Left lung (tissue), 10 donors: ENCODE data around the gene UBIAD1. TPM values are rescaled to one million over a fixed set of nuclear protein-coding genes. Genes with fewer than 3 reads are reported as not detected.

ENCODE experiments used
- ATAC-seq: fragments of 200-7000 bp; cut with Tn5 transposase; one replicate; pipeline ENCODE4 v1.9.1; 2020; ENCODE audit warnings: moderate library complexity
- DNase-seq, 4 donors: peaks; one replicate each; pipeline ENCODE4 v3.0.0-alpha.2; 2013 to 2020
- H3K27ac ChIP-seq, 2 donors: fragments of 200-600 bp; sonication (generic) in 1 of 2; one replicate each; pipeline versions ENCODE4 v1.5.0 to v1.8.0; 2020 to 2021
- H3K27me3 ChIP-seq, 2 donors: fragments of 200-600 bp; sonication (generic) in 1 of 2; one replicate each; pipeline versions ENCODE4 v1.5.0 to v1.8.0; 2020 to 2021
- H3K36me3 ChIP-seq, 2 donors: fragments of 200-600 bp; sonication (generic) in 1 of 2; one replicate each; pipeline versions ENCODE4 v1.5.0 to v1.8.0; 2020 to 2021
- H3K4me1 ChIP-seq, 2 donors: fragments of 200-600 bp; one replicate each; pipeline ENCODE4 v1.8.0; 2021
- H3K4me3 ChIP-seq, 2 donors: fragments of 200-600 bp; sonication (generic) in 1 of 2; one replicate each; pipeline versions ENCODE4 v1.5.0 to v1.8.0; 2020 to 2021; ENCODE audit warnings: mild to moderate bottlenecking in 1 of 2
- H3K9me3 ChIP-seq, 2 donors: fragments of 200-600 bp; sonication (generic) in 1 of 2; one replicate each; pipeline versions ENCODE4 v1.5.0 to v1.8.0; 2020 to 2021
- intact Hi-C, 2 donors: fragments of 100-400 bp; cut with DNase I; formaldehyde crosslinking; loops; one replicate each; pipeline versions ENCODE4 v1.11.2 to v1.14.2; 2022
- polyA plus RNA-seq, 6 donors: library from polyadenylated mRNA; unstranded; fragments of 120-200 nt; gene quantifications; one replicate each; pipeline ENCODE4 v1.2.1, GENCODE V29; 2013; ENCODE audit not compliant: insufficient read length in 6 of 6
- total RNA-seq, 2 donors: library from RNA; stranded (reverse); fragmentation: NEBNext Ultra II Directional; extraction: Animal tissue kit (Norgen Biotek cat#: 25700); gene quantifications; one replicate each; pipeline ENCODE4 v1.2.1, GENCODE V29; 2021
- TF ChIP-seq, protein P1 (sequence below), 2 donors: fragments of 200-600 bp; sonication (generic) in 1 of 2; IDR thresholded peaks; one replicate each; pipeline versions ENCODE4 v1.5.0 to v1.8.0; 2021; ENCODE audit warnings: antibody characterized with exemption in 2 of 2
- donor health status: DM: no; HTN: yes; CAD: no.
- donor health status: DM: no; HTN: no; CAD: no.

UBIAD1 gene
- total and polyA plus RNA-seq, 8 donors, result 9.3 to 19.4 (median 16.7) TPM

DNA sequence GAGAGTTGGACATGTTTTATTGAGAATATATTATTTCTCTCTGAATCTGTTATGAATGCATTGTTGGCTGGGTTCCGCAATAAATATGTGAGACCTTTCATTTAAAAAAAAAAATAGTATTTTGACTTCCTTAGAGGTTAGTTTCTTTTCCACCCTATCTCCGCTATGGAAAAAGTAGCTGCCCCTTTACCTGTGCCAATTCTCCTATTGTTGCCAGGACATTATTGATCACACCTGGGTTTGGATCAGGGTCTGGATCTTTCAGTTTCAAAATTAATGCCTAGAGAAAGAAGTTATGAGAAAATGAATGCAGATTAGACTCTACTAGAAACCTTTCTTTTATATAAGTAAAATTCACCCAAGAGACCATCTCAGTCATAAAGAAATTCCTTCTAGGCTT lies 39.8 kb upstream of the UBIAD1 start:
- Histone ChIP-seq H3K27me3 (no peaks in the 10 kb centered on the region), H3K9me3 (no peaks in the 10 kb centered on the region), H3K36me3 (peaks cover 14 to 100% of the 10 kb centered on the region in 2 donors), H3K27ac (no peak overlapping the region), H3K4me1 (no peaks in the 10 kb centered on the region), H3K4me3 (no peak overlapping the region)
- TF ChIP-seq, protein P1, sequence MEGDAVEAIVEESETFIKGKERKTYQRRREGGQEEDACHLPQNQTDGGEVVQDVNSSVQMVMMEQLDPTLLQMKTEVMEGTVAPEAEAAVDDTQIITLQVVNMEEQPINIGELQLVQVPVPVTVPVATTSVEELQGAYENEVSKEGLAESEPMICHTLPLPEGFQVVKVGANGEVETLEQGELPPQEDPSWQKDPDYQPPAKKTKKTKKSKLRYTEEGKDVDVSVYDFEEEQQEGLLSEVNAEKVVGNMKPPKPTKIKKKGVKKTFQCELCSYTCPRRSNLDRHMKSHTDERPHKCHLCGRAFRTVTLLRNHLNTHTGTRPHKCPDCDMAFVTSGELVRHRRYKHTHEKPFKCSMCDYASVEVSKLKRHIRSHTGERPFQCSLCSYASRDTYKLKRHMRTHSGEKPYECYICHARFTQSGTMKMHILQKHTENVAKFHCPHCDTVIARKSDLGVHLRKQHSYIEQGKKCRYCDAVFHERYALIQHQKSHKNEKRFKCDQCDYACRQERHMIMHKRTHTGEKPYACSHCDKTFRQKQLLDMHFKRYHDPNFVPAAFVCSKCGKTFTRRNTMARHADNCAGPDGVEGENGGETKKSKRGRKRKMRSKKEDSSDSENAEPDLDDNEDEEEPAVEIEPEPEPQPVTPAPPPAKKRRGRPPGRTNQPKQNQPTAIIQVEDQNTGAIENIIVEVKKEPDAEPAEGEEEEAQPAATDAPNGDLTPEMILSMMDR (IDR thresholded peaks at IDR 0.05), result no peak
- intact Hi-C loops, result no loop called here
- DNase-seq (no peak), ATAC-seq (no peak)

DNA sequence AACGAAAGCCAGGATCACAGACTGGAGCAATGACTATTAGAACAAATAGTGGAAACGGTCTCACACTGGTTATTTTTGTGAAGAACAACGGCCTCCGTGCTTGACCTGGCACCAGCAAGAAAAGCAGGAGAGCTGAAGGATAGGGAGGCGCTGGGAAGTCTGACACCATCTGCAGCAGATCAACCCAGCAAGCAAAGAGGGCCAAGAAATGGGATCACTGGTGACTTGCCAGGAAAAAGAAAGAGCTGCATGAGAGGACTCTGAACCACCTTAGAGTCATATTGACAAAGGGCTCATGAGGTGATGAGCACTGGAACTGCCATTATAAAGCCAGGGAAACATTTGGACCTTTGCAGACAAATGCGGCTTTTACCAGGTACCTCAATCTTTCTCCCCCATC lies 35.6 kb upstream of the UBIAD1 start:
- H3K9me3 ChIP-seq, result no peaks in the 10 kb centered on the region
- TF ChIP-seq, protein P1 (IDR thresholded peaks at IDR 0.05), result no peak
- intact Hi-C loops, result no loop called here
- H3K4me3 ChIP-seq, result no peak overlapping the region
- ATAC-seq, result no peak
- no peaks in the 10 kb centered on the region for H3K27me3 ChIP-seq
- no peaks in the 10 kb centered on the region for H3K4me1 ChIP-seq
- DNase-seq, result peak in 2 of 4 donors; percentile 39 to 54
- H3K27ac ChIP-seq, result peak overlapping the region in 1 of 2 donors; percentile 58
- H3K36me3 ChIP-seq, result peaks cover 5 to 100% of the 10 kb centered on the region in 2 donors

DNA sequence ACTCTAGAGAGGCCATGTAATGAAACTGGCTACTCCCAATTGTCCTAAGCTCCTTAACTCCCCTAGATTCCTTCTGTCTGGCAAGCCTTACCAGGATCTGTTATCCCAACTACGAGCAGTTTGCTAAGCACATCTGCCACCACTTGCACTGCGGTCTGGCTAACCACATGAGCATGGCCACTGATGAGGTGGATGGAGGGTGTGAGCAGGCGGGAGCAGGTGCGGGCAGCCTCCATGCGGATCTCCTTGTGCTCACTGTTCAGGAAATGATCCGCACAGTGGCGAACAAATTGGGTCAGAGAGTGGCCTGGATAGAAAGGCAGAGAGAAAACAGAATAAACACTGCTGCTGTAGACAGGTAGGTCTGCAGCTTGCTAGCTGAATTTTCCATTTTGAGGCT lies 34.7 kb upstream of the UBIAD1 start:
- no peak for DNase-seq
- TF ChIP-seq, protein P1 (IDR thresholded peaks at IDR 0.05), result no peak
- Histone ChIP-seq H3K27ac (no peak overlapping the region), H3K9me3 (no peaks in the 10 kb centered on the region), H3K36me3 (peaks cover 5 to 100% of the 10 kb centered on the region in 2 donors), H3K4me1 (no peaks in the 10 kb centered on the region), H3K27me3 (no peaks in the 10 kb centered on the region), H3K4me3 (no peak overlapping the region)
- intact Hi-C loops, result no loop called here
- no peak for ATAC-seq

DNA sequence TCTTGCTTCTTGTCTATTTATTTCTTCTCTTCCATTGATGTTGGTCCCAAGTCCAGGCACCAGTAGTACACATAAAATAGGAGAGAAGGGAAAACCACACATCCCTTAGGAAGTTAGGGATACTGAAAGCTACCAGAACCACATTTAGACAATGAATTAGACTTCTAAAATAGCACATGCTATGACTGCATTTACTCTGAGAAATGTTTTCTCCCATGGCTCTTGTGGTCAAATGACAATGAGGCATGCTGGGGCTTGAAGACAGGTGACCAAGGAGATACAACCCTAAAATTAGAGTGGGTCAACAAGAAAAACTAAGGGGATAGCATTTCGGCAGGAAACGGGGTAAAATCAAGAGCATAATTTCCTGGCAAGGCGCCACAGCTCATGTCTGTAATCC lies 27.8 kb upstream of the UBIAD1 start:
- Histone ChIP-seq H3K9me3 (no peaks in the 10 kb centered on the region), H3K36me3 (peaks cover 0 to 86% of the 10 kb centered on the region in 2 donors), H3K4me1 (no peaks in the 10 kb centered on the region), H3K27ac (no peak overlapping the region), H3K27me3 (no peaks in the 10 kb centered on the region), H3K4me3 (no peak overlapping the region)
- TF ChIP-seq, protein P1 (IDR thresholded peaks at IDR 0.05), result no peak
- ATAC-seq (no peak), DNase-seq (no peak)
- intact Hi-C loops, result loop anchor here in 1 of 2 donors (10.0 kb wide), 1 partner anchor 390 kb away; no protein-coding TSS in a partner anchor

DNA sequence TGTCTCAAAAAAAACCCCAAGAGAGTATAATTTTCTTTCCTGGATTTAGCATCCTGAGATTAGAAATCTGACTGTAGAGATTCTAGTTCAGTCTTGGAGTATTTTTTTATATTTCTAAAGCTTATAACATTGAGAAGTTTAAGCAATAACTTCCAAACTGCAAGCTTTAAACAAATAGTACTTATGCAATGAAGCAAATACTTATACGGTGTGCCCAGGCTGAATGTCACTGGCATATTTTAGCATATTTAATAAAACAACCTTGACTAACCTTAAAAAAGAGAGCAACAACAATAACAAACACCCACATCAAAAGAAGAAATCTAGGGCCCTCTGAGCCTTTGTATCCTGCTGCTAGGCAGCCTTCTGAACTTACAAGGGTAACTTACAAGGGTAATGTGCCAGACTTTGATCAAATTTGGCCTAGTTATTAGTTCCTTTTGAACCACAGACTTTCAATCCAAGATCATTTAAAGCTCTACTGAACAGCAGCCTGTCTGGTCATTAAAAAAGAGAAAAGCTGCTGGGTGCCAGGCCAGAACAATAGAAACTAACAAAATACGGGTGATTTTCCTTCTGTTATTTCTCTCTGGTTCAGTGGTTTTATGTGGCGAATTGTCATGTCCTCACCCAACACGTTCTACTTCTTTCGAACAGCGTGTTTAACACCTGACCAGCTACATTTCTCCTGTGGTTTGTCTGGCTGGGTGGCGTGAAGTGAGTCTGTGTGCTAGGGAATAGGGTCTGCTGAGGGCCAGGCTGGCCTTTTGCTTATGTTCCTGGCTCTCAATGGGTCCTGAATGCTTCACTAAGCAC lies 26.9 kb upstream of the UBIAD1 start:
- no peak for DNase-seq
- H3K27ac ChIP-seq, result no peak overlapping the region
- no peaks in the 10 kb centered on the region for H3K27me3 ChIP-seq
- no peaks in the 10 kb centered on the region for H3K4me1 ChIP-seq
- H3K4me3 ChIP-seq, result no peak overlapping the region
- ATAC-seq, result no peak
- TF ChIP-seq, protein P1 (IDR thresholded peaks at IDR 0.05), result no peak
- intact Hi-C loops, result loop anchor here in 1 of 2 donors (10.0 kb wide), 1 partner anchor 389 kb away; no protein-coding TSS in a partner anchor
- H3K36me3 ChIP-seq, result peaks cover 0 to 86% of the 10 kb centered on the region in 2 donors
- H3K9me3 ChIP-seq, result no peaks in the 10 kb centered on the region
